CD14-positive monocyte (primary cell): ENCODE measurements around the gene SRRD. TPM values are rescaled to one million over a fixed set of nuclear protein-coding genes. Genes with fewer than 3 reads are reported as not detected.

Source experiments
- DNase-seq, 3 donors: peaks; one replicate each; pipeline ENCODE4 v3.0.0-alpha.2; 2011 to 2022
- H2AFZ ChIP-seq: 2 replicates; pipeline ENCODE4 v1.6.0; 2012; ENCODE audit warnings: mild to moderate bottlenecking, low read depth, low read length, inconsistent platforms; ENCODE audit not compliant: insufficient read depth, poor library complexity, severe bottlenecking
- H3K27ac ChIP-seq, 2 donors: 1 replicate in 1 of 2; 2 replicates in 1 of 2; pipeline ENCODE4 v1.5.1; 2012 to 2013; ENCODE audit warnings: low read length in 2 of 2, control low read depth in 1 of 2, inconsistent platforms in 1 of 2, low read depth in 1 of 2, mild to moderate bottlenecking in 1 of 2
- H3K27me3 ChIP-seq, 2 donors: one replicate each; pipeline versions ENCODE4 v1.6.0 to v1.6.1; 2011 to 2013; ENCODE audit warnings: low read length in 2 of 2; ENCODE audit not compliant: control insufficient read depth in 2 of 2, insufficient read depth in 2 of 2
- H3K36me3 ChIP-seq, 2 donors: replicated peaks in 1 of 2; 1 replicate in 1 of 2; 2 replicates in 1 of 2; pipeline versions ENCODE4 v1.5.1 to v1.6.1; 2012 to 2013; ENCODE audit warnings: low read length in 2 of 2, control low read depth in 1 of 2, inconsistent platforms in 1 of 2, mild to moderate bottlenecking in 1 of 2; ENCODE audit not compliant: insufficient read depth in 2 of 2, control insufficient read depth in 1 of 2
- H3K4me1 ChIP-seq, 2 donors: 1 replicate in 1 of 2; 2 replicates in 1 of 2; pipeline versions ENCODE4 v1.5.1 to v1.6.1; 2012 to 2013; ENCODE audit warnings: low read length in 2 of 2, control low read depth in 1 of 2, inconsistent platforms in 1 of 2, mild to moderate bottlenecking in 1 of 2, moderate library complexity in 1 of 2; ENCODE audit not compliant: insufficient read depth in 2 of 2, control insufficient read depth in 1 of 2
- H3K4me2 ChIP-seq: replicated peaks from 2 replicates; pipeline ENCODE3; 2012; ENCODE audit warnings: low read length, moderate library complexity, mild to moderate bottlenecking; ENCODE audit not compliant: poor library complexity, severe bottlenecking; ENCODE audit errors: extremely low read depth
- H3K4me3 ChIP-seq, 3 experiments: fragments of 200-600 bp in 1 of 3; sonication (generic) in 1 of 3; replicated peaks in 1 of 3; 1 replicate in 2 of 3; 2 replicates in 1 of 3; pipeline ENCODE4 v1.5.1; 2011 to 2013; ENCODE audit warnings: low read length in 3 of 3, mild to moderate bottlenecking in 3 of 3, control low read depth in 2 of 3, low read depth in 2 of 3, inconsistent platforms in 1 of 3, moderate library complexity in 1 of 3
- H3K79me2 ChIP-seq: 2 replicates; pipeline ENCODE4 v1.6.0; 2012; ENCODE audit warnings: mild to moderate bottlenecking, control low read depth, inconsistent platforms, low read length, moderate library complexity; ENCODE audit not compliant: insufficient read depth
- H3K9ac ChIP-seq: 2 replicates; pipeline ENCODE4 v1.6.0; 2017; ENCODE audit warnings: low read length, mild to moderate bottlenecking; ENCODE audit not compliant: insufficient read depth, poor library complexity, severe bottlenecking
- H3K9me3 ChIP-seq, 2 donors: replicated peaks in 1 of 2; 1 replicate in 1 of 2; 2 replicates in 1 of 2; pipeline versions ENCODE4 v1.5.1 to v1.6.1; 2012 to 2013; ENCODE audit warnings: low read length in 2 of 2, control low read depth in 1 of 2; ENCODE audit not compliant: control insufficient read depth in 1 of 2, insufficient read depth in 1 of 2
- H4K20me1 ChIP-seq: 2 replicates; pipeline ENCODE4 v1.6.0; 2012; ENCODE audit warnings: mild to moderate bottlenecking, low read length, control low read depth, moderate library complexity; ENCODE audit not compliant: insufficient read depth
- H3K27ac Mint-ChIP-seq, 7 donors: one replicate each; pipeline ENCODE4 v1.8.0; 2020; ENCODE audit warnings: mild to moderate bottlenecking in 7 of 7, mixed read lengths in 7 of 7, moderate library complexity in 6 of 7, inconsistent platforms in 2 of 7
- H3K27me3 Mint-ChIP-seq, 3 donors: one replicate each; pipeline ENCODE4 v1.8.0; 2021 to 2022; ENCODE audit warnings: low read depth in 3 of 3, mild to moderate bottlenecking in 3 of 3, mixed read lengths in 3 of 3, moderate library complexity in 3 of 3, inconsistent platforms in 1 of 3
- H3K36me3 Mint-ChIP-seq, 2 donors: one replicate each; pipeline ENCODE4 v1.8.0; 2020; ENCODE audit warnings: mixed read lengths in 2 of 2, inconsistent platforms in 1 of 2, mild to moderate bottlenecking in 1 of 2
- H3K4me1 Mint-ChIP-seq: one replicate; pipeline ENCODE4 v1.8.0; 2020; ENCODE audit warnings: mild to moderate bottlenecking, mixed read lengths
- H3K4me3 Mint-ChIP-seq, 2 donors: one replicate each; pipeline ENCODE4 v1.8.0; 2020; ENCODE audit warnings: mild to moderate bottlenecking in 2 of 2, mixed read lengths in 2 of 2, moderate library complexity in 1 of 2
- H3K9me3 Mint-ChIP-seq, 7 donors: one replicate each; pipeline ENCODE4 v1.8.0; 2020 to 2022; ENCODE audit warnings: mixed read lengths in 7 of 7, mild to moderate bottlenecking in 6 of 7, moderate library complexity in 6 of 7, inconsistent platforms in 2 of 7
- WGBS: methylation state at CpG from one replicate; pipeline ENCODE4 v1.1.5; 2013; ENCODE audit warnings: missing lambda C conversion rate; ENCODE audit not compliant: insufficient coverage; 5-methylcytosine and 5-hydroxymethylcytosine counted together
- intact Hi-C, 2 donors: fragments of 100-400 bp; cut with micrococcal nuclease; formaldehyde crosslinking; loops; one replicate each; pipeline versions ENCODE4 v1.15.0 to v1.15.1; 2023
- polyA plus RNA-seq, 3 donors: library from polyadenylated mRNA; depleted of rRNA in 1 of 3; unstranded in 2 of 3; stranded (reverse) in 1 of 3; fragments of 300-500 nt in 2 of 3; fragments of >200 nt in 1 of 3; fragmentation: Illumina TruSeq in 2 of 3; gene quantifications; 1 replicate in 2 of 3; 2 replicates in 1 of 3; pipeline ENCODE4 v1.2.3, GENCODE V29; 2012 to 2021
- TF ChIP-seq, protein P1 (sequence below): fragments of 200-600 bp; IDR thresholded peaks from one replicate; pipeline ENCODE4 v1.8.0; 2022; ENCODE audit warnings: antibody characterized with exemption, mild to moderate bottlenecking

SRRD gene
- polyA plus RNA-seq, 3 donors = 3.7 to 15.0 (median 10.0) TPM

DNA sequence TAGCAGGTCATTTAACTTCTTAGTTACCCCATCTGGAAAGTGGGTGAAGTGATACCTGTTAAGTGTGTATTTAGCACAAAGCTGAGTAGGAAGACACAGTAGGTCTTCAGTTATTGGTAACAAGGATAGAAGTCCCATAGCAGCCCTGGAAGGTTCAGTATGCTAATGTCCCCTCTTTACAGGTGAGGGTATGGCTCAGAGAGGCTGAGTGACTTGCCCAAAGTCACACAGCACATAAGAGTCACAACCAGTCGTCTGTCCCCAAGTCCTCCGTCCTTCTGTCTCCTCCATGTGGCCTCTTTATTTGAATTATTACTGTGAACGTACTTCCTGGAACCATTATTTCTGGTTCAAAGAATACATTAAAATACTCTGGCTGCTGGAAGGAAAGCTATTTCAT, 44.1 kb upstream of the SRRD start:
- WGBS = 100% methylated on average over 3 of the region's 3 CpGs
- Histone ChIP-seq H3K4me1 (peaks cover 20 to 25% of the 10 kb centered on the region in 2 donors), H3K27ac (no peak overlapping the region), H2AFZ (no peak overlapping the region), H3K4me3 (no peak overlapping the region), H4K20me1 (peaks cover 22% of the 10 kb centered on the region), H3K9me3 (no peaks in the 10 kb centered on the region), H3K79me2 (peaks cover 31% of the 10 kb centered on the region), H3K27me3 (no peaks in the 10 kb centered on the region), H3K9ac (no peak overlapping the region), H3K36me3 (peaks cover 11 to 42% of the 10 kb centered on the region in 2 donors), H3K4me2 (no peak overlapping the region)
- intact Hi-C loops = no loop called here
- H3K36me3 Mint-ChIP-seq = peaks cover 43 to 64% of the 10 kb centered on the region in 2 donors
- TF ChIP-seq, protein P1, sequence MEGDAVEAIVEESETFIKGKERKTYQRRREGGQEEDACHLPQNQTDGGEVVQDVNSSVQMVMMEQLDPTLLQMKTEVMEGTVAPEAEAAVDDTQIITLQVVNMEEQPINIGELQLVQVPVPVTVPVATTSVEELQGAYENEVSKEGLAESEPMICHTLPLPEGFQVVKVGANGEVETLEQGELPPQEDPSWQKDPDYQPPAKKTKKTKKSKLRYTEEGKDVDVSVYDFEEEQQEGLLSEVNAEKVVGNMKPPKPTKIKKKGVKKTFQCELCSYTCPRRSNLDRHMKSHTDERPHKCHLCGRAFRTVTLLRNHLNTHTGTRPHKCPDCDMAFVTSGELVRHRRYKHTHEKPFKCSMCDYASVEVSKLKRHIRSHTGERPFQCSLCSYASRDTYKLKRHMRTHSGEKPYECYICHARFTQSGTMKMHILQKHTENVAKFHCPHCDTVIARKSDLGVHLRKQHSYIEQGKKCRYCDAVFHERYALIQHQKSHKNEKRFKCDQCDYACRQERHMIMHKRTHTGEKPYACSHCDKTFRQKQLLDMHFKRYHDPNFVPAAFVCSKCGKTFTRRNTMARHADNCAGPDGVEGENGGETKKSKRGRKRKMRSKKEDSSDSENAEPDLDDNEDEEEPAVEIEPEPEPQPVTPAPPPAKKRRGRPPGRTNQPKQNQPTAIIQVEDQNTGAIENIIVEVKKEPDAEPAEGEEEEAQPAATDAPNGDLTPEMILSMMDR = no peak
- H3K4me1 Mint-ChIP-seq = peaks cover 34% of the 10 kb centered on the region
- peaks cover 0 to 3% (median 2%) of the 10 kb centered on the region in 3 donors for H3K27me3 Mint-ChIP-seq
- H3K27ac Mint-ChIP-seq = no peak overlapping the region
- no peak overlapping the region for H3K4me3 Mint-ChIP-seq
- H3K9me3 Mint-ChIP-seq = no peaks in the 10 kb centered on the region
- DNase-seq = no peak

DNA sequence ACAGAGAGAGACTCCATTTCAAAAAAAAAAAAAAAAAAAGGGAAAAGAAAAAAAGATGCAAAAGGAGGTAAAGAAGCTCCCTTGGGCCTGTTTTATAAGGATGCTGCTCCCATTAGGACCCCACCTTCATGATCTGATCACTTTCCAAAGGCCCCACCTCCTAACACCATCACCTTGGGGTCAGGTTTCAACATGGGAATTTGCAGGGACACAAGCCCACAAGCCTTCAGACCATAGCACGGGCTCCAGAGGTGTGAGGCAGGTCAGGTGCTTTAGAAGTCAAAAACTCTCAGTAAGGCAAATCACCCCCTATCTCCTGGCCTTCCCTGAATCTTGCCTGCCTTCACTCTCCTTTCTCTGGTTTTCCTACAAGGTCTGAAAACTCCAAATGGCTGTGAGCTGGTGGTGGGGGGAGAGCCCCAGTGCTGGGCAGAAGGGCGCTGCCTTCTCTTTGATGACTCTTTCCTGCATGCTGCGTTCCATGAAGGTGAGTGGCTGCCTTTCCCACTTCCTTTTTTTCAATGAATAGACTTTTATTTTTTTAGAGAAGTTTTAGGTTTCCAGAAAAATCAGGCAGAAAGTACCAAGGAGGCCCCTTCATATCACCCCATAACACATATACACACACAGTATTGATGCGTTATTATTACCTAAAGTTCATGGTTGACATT, 41.5 kb upstream of the SRRD start:
- H3K79me2 ChIP-seq = peaks cover 15% of the 10 kb centered on the region
- no peak for DNase-seq
- 100% methylated on average over 1 of the region's 4 CpGs for WGBS
- no peak overlapping the region for H3K4me2 ChIP-seq
- no peak overlapping the region for H3K27ac ChIP-seq
- Mint-ChIP-seq H3K4me1 (peaks cover 8% of the 10 kb centered on the region), H3K9me3 (no peaks in the 10 kb centered on the region), H3K27ac (peak overlapping the region in 2 of 7 donors; percentile 58 to 61), H3K36me3 (peaks cover 46 to 60% of the 10 kb centered on the region in 2 donors), H3K4me3 (no peak overlapping the region), H3K27me3 (peaks cover 0 to 3% (median 2%) of the 10 kb centered on the region in 3 donors)
- TF ChIP-seq, protein P1 = no peak
- peaks cover 4 to 6% of the 10 kb centered on the region in 2 donors for H3K4me1 ChIP-seq
- H3K9me3 ChIP-seq = no peaks in the 10 kb centered on the region
- intact Hi-C loops = no loop called here
- H3K36me3 ChIP-seq = peaks cover 11 to 48% of the 10 kb centered on the region in 2 donors
- no peaks in the 10 kb centered on the region for H3K27me3 ChIP-seq
- H3K9ac ChIP-seq = no peak overlapping the region
- H4K20me1 ChIP-seq = peaks cover 12% of the 10 kb centered on the region
- H3K4me3 ChIP-seq = no peak overlapping the region
- H2AFZ ChIP-seq = no peak overlapping the region
